ENCODE results near the gene GATAD2B.
"Not testable (repeated sequence)": the region's sequence is repeated elsewhere in the genome, so short reads cannot be mapped to it uniquely, and the experiment has no call there.

Gene GATAD2B

GRCh38 chr1:153882296-153882912 lies 40.4 kb downstream of the GATAD2B start:
- no peak for DNase-seq

GRCh38 chr1:153881751-153882150 lies 41.0 kb downstream of the GATAD2B start:
- no peak for DNase-seq

- peak; percentile 3 for DNase-seq
These were observed 41.8 kb downstream of the GATAD2B start for GRCh38 chr1:153880962-153881361.

- DNase-seq = no peak
These were observed 42.7 kb downstream of the GATAD2B start for GRCh38 chr1:153880024-153880423.

GRCh38 chr1:153877112-153877511 lies 45.7 kb downstream of the GATAD2B start:
- no peak for DNase-seq

GRCh38 chr1:153872934-153873333 lies 49.8 kb downstream of the GATAD2B start:
- DNase-seq = no peak

- DNase-seq = no peak
These were observed 50.4 kb downstream of the GATAD2B start for GRCh38 chr1:153872331-153872730.

GRCh38 chr1:153869486-153869885 lies 53.3 kb downstream of the GATAD2B start:
- no peak for DNase-seq

- no peak for DNase-seq
These were observed 56.5 kb downstream of the GATAD2B start for GRCh38 chr1:153866045-153866850.

- no peak for DNase-seq
These were observed 62.5 kb downstream of the GATAD2B start for GRCh38 chr1:153860285-153860684.

- no peak for DNase-seq
These were observed 65.3 kb downstream of the GATAD2B start for GRCh38 chr1:153857505-153857904.

GRCh38 chr1:153856763-153857162 lies 66.0 kb downstream of the GATAD2B start:
- no peak for DNase-seq

GRCh38 chr1:153852170-153852569 lies 70.6 kb downstream of the GATAD2B start:
- no peak for DNase-seq

- no peak for DNase-seq
These were observed 73.1 kb downstream of the GATAD2B start for GRCh38 chr1:153849487-153850185.

- no peak for DNase-seq
These were observed 74.0 kb downstream of the GATAD2B start for GRCh38 chr1:153848805-153849204.

GRCh38 chr1:153845158-153845557 lies 77.6 kb downstream of the GATAD2B start:
- DNase-seq = no peak

GRCh38 chr1:153844349-153844748 lies 78.4 kb downstream of the GATAD2B start:
- DNase-seq = not testable (repeated sequence)

GRCh38 chr1:153842006-153842471 lies 80.7 kb downstream of the GATAD2B start:
- DNase-seq = no peak

- no peak for DNase-seq
These were observed 81.2 kb downstream of the GATAD2B start for GRCh38 chr1:153841463-153841994.

- DNase-seq = not testable (repeated sequence)
These were observed 82.0 kb downstream of the GATAD2B start for GRCh38 chr1:153840774-153841173.

- not testable (repeated sequence) for DNase-seq
These were observed 88.8 kb downstream of the GATAD2B start for GRCh38 chr1:153833968-153834367.

- DNase-seq = no peak
These were observed 89.6 kb downstream of the GATAD2B start for GRCh38 chr1:153833171-153833570.

- no peak for DNase-seq
These were observed 90.5 kb downstream of the GATAD2B start for GRCh38 chr1:153832293-153832692.

Measured in activated T-cell treated with anti-CD3 and anti-CD28 coated beads for 4 hours (primary cell).